IMR-90 (cell line): Measurements from ENCODE around the gene HDAC3. TPM values are rescaled to one million over a fixed set of nuclear protein-coding genes. Genes with fewer than 3 reads are reported as not detected.
A peak's percentile ranks its signal among the peaks of the same experiment; 100 is the strongest.

Source experiments
- ATAC-seq: fragments of 200-7000 bp; cut with Tn5 transposase; 2 replicates; pipeline ENCODE4 v1.9.1; 2020; ENCODE audit warnings: low read depth, mild to moderate bottlenecking, moderate library complexity
- BruUV-seq: library from RNA; stranded (reverse); fragments of 400-500 nt; replicated peaks from 2 replicates; lab custom pipeline; 2021; lab: Mats Ljungman, UMichigan
- CTCF ChIA-PET: fragments of 300-600 bp; formaldehyde crosslinking; extraction: SDS; loops from one replicate; lab custom pipeline; 2021; ENCODE audit warnings: antibody characterized with exemption; lab: Yijun Ruan, JAX
- POLR2A ChIA-PET: fragments of 300-600 bp; sonication (Branson Sonifier 250); formaldehyde crosslinking; loops from one replicate; lab custom pipeline; 2022; ENCODE audit warnings: antibody characterized with exemption; ENCODE audit not compliant: unreplicated experiment; lab: Charles Lee
- DNase-seq: peaks from one replicate; pipeline ENCODE4 v3.0.0; 2013
- H2AFZ ChIP-seq: replicated peaks from 2 replicates; pipeline ENCODE3; 2013; ENCODE audit warnings: low read length, mild to moderate bottlenecking; ENCODE audit not compliant: poor library complexity
- H2AK5ac ChIP-seq: 2 replicates; pipeline ENCODE4 v1.6.1; 2013; ENCODE audit warnings: low read depth, low read length, inconsistent platforms
- H2AK9ac ChIP-seq: replicated peaks from 2 replicates; pipeline ENCODE3; 2013; ENCODE audit warnings: mild to moderate bottlenecking, low read depth, low read length, moderate library complexity; ENCODE audit not compliant: poor library complexity
- H2BK120ac ChIP-seq: 2 replicates; pipeline ENCODE4 v1.6.1; 2013; ENCODE audit warnings: low read depth, low read length, inconsistent platforms
- H2BK15ac ChIP-seq: 3 replicates; pipeline ENCODE4 v1.6.1; 2013; ENCODE audit warnings: low read depth, low read length, inconsistent platforms
- H2BK20ac ChIP-seq: 2 replicates; pipeline ENCODE4 v1.6.1; 2013; ENCODE audit warnings: low read depth, mild to moderate bottlenecking, inconsistent platforms, low read length, moderate library complexity
- H2BK5ac ChIP-seq: 2 replicates; pipeline ENCODE4 v1.6.1; 2013; ENCODE audit warnings: mild to moderate bottlenecking, low read depth, low read length, inconsistent platforms; ENCODE audit not compliant: poor library complexity, severe bottlenecking
- H3K14ac ChIP-seq: replicated peaks from 2 replicates; pipeline ENCODE4 v1.6.1; 2013; ENCODE audit warnings: low read depth, low read length, inconsistent platforms
- H3K18ac ChIP-seq: 2 replicates; pipeline ENCODE4 v1.6.1; 2013; ENCODE audit warnings: low read depth, low read length, control low read depth
- H3K23ac ChIP-seq: 2 replicates; pipeline ENCODE4 v1.6.1; 2013; ENCODE audit warnings: low read depth, low read length, inconsistent platforms
- H3K27ac ChIP-seq: 2 replicates; pipeline ENCODE4 v1.5.1; 2013; ENCODE audit warnings: mild to moderate bottlenecking, control low read depth, low read length; ENCODE audit not compliant: insufficient read depth
- H3K27me3 ChIP-seq: 2 replicates; pipeline ENCODE4 v1.6.1; 2013; ENCODE audit warnings: low read length; ENCODE audit not compliant: control insufficient read depth, insufficient read depth
- H3K36me3 ChIP-seq: 2 replicates; pipeline ENCODE4 v1.6.1; 2013; ENCODE audit warnings: low read length, mixed read lengths; ENCODE audit not compliant: control insufficient read depth, insufficient read depth
- H3K4ac ChIP-seq: 2 replicates; pipeline ENCODE4 v1.6.1; 2013; ENCODE audit warnings: low read depth, low read length, inconsistent platforms
- H3K4me1 ChIP-seq: 2 replicates; pipeline ENCODE4 v1.6.1; 2013; ENCODE audit warnings: low read length, mixed read lengths; ENCODE audit not compliant: control insufficient read depth, insufficient read depth
- H3K4me2 ChIP-seq: 2 replicates; pipeline ENCODE4 v1.6.1; 2013; ENCODE audit warnings: low read depth, mild to moderate bottlenecking, control low read depth, low read length, moderate library complexity
- H3K4me3 ChIP-seq: 2 replicates; pipeline ENCODE4 v1.5.1; 2013; ENCODE audit warnings: low read depth, mild to moderate bottlenecking, control low read depth, low read length, moderate library complexity; ENCODE audit not compliant: insufficient read depth
- H3K56ac ChIP-seq: 2 replicates; pipeline ENCODE4 v1.6.1; 2013; ENCODE audit warnings: low read length, inconsistent platforms; ENCODE audit not compliant: insufficient read depth; ENCODE audit errors: extremely low read depth
- H3K79me1 ChIP-seq, 2 experiments: 2 replicates each; pipeline ENCODE4 v1.6.1; 2013; ENCODE audit warnings: low read length in 2 of 2, inconsistent platforms in 1 of 2, low read depth in 1 of 2
- H3K9ac ChIP-seq: 2 replicates; pipeline ENCODE4 v1.6.1; 2013; ENCODE audit warnings: low read depth, low read length, control low read depth
- H3K9me1 ChIP-seq: 2 replicates; pipeline ENCODE4 v1.6.1; 2013; ENCODE audit warnings: low read length, inconsistent platforms; ENCODE audit not compliant: insufficient read depth
- H3K9me3 ChIP-seq: 2 replicates; pipeline ENCODE4 v1.6.1; 2013; ENCODE audit warnings: low read length; ENCODE audit not compliant: control insufficient read depth, insufficient read depth
- H4K20me1 ChIP-seq: 2 replicates; pipeline ENCODE4 v1.6.1; 2013; ENCODE audit warnings: low read length, inconsistent platforms; ENCODE audit not compliant: insufficient read depth
- H4K5ac ChIP-seq: 2 replicates; pipeline ENCODE4 v1.6.1; 2013; ENCODE audit warnings: mild to moderate bottlenecking, low read depth, low read length, control low read depth
- H4K8ac ChIP-seq, 2 experiments: 2 replicates each; pipeline ENCODE4 v1.6.1; 2013; ENCODE audit warnings: low read depth in 2 of 2, low read length in 2 of 2, control low read depth in 1 of 2, inconsistent platforms in 1 of 2
- H4K91ac ChIP-seq: 2 replicates; pipeline ENCODE4 v1.6.1; 2013; ENCODE audit warnings: low read depth, low read length, inconsistent platforms; ENCODE audit not compliant: insufficient read depth
- BHLHE40 ChIP-seq: fragments of 150-350 bp; IDR thresholded peaks from 2 replicates; pipeline ENCODE4 v1.6.1; 2016; ENCODE audit warnings: mild to moderate bottlenecking, low read depth, low read length
- CEBPB ChIP-seq: IDR thresholded peaks from 2 replicates; pipeline ENCODE4 v1.6.1; 2012; ENCODE audit warnings: low read depth, low read length, improper control_type of control experiment
- CHD1 ChIP-seq: IDR thresholded peaks from 2 replicates; pipeline ENCODE4 v1.6.1; 2012; ENCODE audit warnings: low read depth, low read length, improper control_type of control experiment
- MAFK ChIP-seq: IDR thresholded peaks from 2 replicates; pipeline ENCODE4 v1.6.1; 2012; ENCODE audit warnings: low read depth, low read length, improper control_type of control experiment
- NFE2L2 ChIP-seq: fragments of 150-350 bp; IDR thresholded peaks from 2 replicates; pipeline ENCODE4 v1.6.1; 2016; ENCODE audit warnings: low read depth, mild to moderate bottlenecking, low read length
- POLR2A ChIP-seq: IDR thresholded peaks from 2 replicates; pipeline ENCODE4 v1.6.1; 2012; ENCODE audit warnings: mild to moderate bottlenecking, low read depth, low read length
- RAD21 ChIP-seq: IDR thresholded peaks from 2 replicates; pipeline ENCODE4 v1.6.1; 2012; ENCODE audit warnings: low read length, improper control_type of control experiment
- RCOR1 ChIP-seq: IDR thresholded peaks from 2 replicates; pipeline ENCODE4 v1.6.1; 2012; ENCODE audit warnings: mild to moderate bottlenecking, low read length, improper control_type of control experiment; ENCODE audit not compliant: insufficient replicate concordance
- RFX5 ChIP-seq: IDR thresholded peaks from 2 replicates; pipeline ENCODE4 v1.8.0; 2012; ENCODE audit warnings: low read depth, mild to moderate bottlenecking, low read length, moderate library complexity
- WGBS, 2 experiments: methylation state at CpG; one replicate each; pipeline versions ENCODE4 v1.1.5 to v1.1.7; 2013; ENCODE audit warnings: missing lambda C conversion rate in 2 of 2; ENCODE audit not compliant: insufficient read length in 1 of 2; ENCODE audit errors: extremely low coverage in 2 of 2; 5-methylcytosine and 5-hydroxymethylcytosine counted together
- dilution Hi-C: fragments of 300-500 bp; cut with HindIII; formaldehyde crosslinking; loops from one replicate; pipeline ENCODE4 v1.14.3; 2018; ENCODE audit warnings: low sequenced_read_pairs; ENCODE audit not compliant: unreplicated experiment
- in situ Hi-C: fragments of 300-500 bp; cut with MboI; formaldehyde crosslinking; loops from 3 replicates; pipeline ENCODE4 v1.14.3; 2019; ENCODE audit warnings: low sequenced_read_pairs, inconsistent platforms, mixed read lengths
- intact Hi-C: fragments of 100-400 bp; cut with micrococcal nuclease; formaldehyde crosslinking; loops from 2 replicates; pipeline ENCODE4 v1.10.0; 2022
- polyA plus RNA-seq, 3 experiments: library from polyadenylated mRNA; depleted of rRNA; stranded (reverse); fragments of >200 nt; gene quantifications; 2 replicates each; pipeline ENCODE4 v1.2.3, GENCODE V29; 2012; ENCODE audit warnings: low replicate concordance in 1 of 3
- total RNA-seq: library from RNA; depleted of rRNA; stranded (reverse); fragments of >200 nt; gene quantifications from 2 replicates; pipeline ENCODE4 v1.2.3, GENCODE V29; 2012
- TF ChIP-seq, protein P1 (sequence below): fragments of 150-350 bp; IDR thresholded peaks from 2 replicates; pipeline ENCODE4 v1.6.1; 2016; ENCODE audit warnings: low read depth, mild to moderate bottlenecking, low read length, moderate library complexity, borderline replicate concordance
- TF ChIP-seq, protein P2 (sequence below): conservative IDR thresholded peaks from 2 replicates; pipeline ENCODE4 v1.5.1; 2012; ENCODE audit warnings: mild to moderate bottlenecking, low read depth, low read length, improper control_type of control experiment

The HDAC3 gene
- total and polyA plus RNA-seq, 2 of the 4 experiments (the other 2 are of a cell fraction): 84.2 to 89.7 TPM

DNA sequence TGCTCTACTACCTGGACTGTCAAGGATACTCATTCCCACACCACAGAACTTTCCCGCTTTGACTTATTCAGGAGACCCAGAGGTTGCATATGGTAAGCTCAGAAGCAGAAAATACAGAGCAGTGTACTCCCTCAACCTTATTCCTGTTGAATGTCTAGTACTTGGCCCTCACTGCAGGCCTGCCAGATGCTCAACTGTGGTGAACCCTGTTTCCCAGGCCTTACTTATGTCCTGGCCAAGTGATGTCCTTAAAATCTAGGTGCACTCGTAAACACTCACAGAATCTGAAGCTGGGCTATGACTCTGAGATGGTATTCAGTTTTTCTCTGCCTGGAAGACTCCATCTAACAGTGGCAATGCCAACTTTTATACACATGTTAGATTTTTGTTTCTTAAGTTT lies 38.8 kb downstream of the HDAC3 start (continued):
- no peak for TF ChIP-seq RCOR1
- no peak for TF ChIP-seq NFE2L2
- TF ChIP-seq RAD21: no peak
- TF ChIP-seq POLR2A: no peak

DNA sequence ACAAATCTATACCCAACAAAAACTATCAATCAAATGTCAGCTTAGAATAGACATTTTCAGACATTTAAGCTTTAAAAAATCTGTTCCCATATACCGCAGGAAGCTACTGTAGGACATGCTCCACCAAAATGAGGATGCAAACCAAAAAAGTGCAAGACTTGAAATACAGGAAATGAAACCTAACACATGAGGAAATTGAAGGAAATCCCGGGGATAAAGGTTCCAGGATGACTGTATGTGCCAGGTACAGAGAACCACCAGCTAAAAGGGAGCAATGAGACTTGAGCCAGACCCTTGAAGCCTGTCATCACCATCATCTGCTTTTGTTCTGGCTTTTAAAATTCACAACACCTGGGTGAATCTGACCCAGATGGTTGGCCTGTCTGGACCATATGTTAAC lies 39.3 kb downstream of the HDAC3 start:
- Histone ChIP-seq H2AFZ (no peak overlapping the region), H3K4me3 (no peak overlapping the region), H4K5ac (no peak overlapping the region), H3K4me2 (no peak overlapping the region), H2BK120ac (no peak overlapping the region), H3K4ac (no peak overlapping the region), H2BK15ac (no peak overlapping the region), H3K79me1 (peaks cover 18 to 43% of the 10 kb centered on the region in 2 experiments), H3K36me3 (no peaks in the 10 kb centered on the region; the same call in 1 of the 2 replicates), H2BK5ac (no peak overlapping the region), H3K27me3 (no peaks in the 10 kb centered on the region), H2BK20ac (no peak overlapping the region), H3K14ac (no peak overlapping the region), H3K23ac (0 out of 2 replicates have a peak overlapping the region, but pooled peaks have one; percentile 54), H3K4me1 (no peaks in the 10 kb centered on the region), H4K20me1 (no peaks in the 10 kb centered on the region), H3K9me1 (no peaks in the 10 kb centered on the region; the same call in 1 of the 2 replicates), H3K18ac (no peak overlapping the region), H2AK5ac (no peak overlapping the region), H4K8ac (no peak overlapping the region), H3K27ac (no peak overlapping the region), H3K9me3 (no peaks in the 10 kb centered on the region), H4K91ac (no peak overlapping the region), H2AK9ac (no peak overlapping the region), H3K9ac (no peak overlapping the region), H3K56ac (no peak overlapping the region)
- WGBS, 2 experiments: 100% methylated on average over 1 of the region's 2 CpGs; no CpG with 5 or more reads in 1 of the 2 experiments
- intact Hi-C loops (no loop called here), dilution Hi-C loops (no loop called here), in situ Hi-C loops (loop anchor here (25.0 kb wide), 1 partner anchor 910 kb away; the partner anchor contains the start of genes HARS1 and HARS2)
- CTCF ChIA-PET: interaction anchor here (2.5 kb wide), 1 partner anchor 22 kb away, joined by 9 read pairs; the partner anchor contains the start of gene DIAPH1
- DNase-seq (no peak), ATAC-seq (no peak)
- POLR2A ChIA-PET: no interaction called here
- no TSS peak for BruUV-seq
- TF ChIP-seq RFX5: no peak
- TF ChIP-seq MAFK: no peak
- no peak for TF ChIP-seq POLR2A
- TF ChIP-seq, protein P1, sequence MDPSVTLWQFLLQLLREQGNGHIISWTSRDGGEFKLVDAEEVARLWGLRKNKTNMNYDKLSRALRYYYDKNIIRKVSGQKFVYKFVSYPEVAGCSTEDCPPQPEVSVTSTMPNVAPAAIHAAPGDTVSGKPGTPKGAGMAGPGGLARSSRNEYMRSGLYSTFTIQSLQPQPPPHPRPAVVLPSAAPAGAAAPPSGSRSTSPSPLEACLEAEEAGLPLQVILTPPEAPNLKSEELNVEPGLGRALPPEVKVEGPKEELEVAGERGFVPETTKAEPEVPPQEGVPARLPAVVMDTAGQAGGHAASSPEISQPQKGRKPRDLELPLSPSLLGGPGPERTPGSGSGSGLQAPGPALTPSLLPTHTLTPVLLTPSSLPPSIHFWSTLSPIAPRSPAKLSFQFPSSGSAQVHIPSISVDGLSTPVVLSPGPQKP: no peak
- no peak for TF ChIP-seq CHD1
- TF ChIP-seq BHLHE40: no peak
- TF ChIP-seq, protein P2, sequence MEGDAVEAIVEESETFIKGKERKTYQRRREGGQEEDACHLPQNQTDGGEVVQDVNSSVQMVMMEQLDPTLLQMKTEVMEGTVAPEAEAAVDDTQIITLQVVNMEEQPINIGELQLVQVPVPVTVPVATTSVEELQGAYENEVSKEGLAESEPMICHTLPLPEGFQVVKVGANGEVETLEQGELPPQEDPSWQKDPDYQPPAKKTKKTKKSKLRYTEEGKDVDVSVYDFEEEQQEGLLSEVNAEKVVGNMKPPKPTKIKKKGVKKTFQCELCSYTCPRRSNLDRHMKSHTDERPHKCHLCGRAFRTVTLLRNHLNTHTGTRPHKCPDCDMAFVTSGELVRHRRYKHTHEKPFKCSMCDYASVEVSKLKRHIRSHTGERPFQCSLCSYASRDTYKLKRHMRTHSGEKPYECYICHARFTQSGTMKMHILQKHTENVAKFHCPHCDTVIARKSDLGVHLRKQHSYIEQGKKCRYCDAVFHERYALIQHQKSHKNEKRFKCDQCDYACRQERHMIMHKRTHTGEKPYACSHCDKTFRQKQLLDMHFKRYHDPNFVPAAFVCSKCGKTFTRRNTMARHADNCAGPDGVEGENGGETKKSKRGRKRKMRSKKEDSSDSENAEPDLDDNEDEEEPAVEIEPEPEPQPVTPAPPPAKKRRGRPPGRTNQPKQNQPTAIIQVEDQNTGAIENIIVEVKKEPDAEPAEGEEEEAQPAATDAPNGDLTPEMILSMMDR: no peak
- TF ChIP-seq CEBPB: no peak
